Measurements from ENCODE around the gene DAB1.

The DAB1 gene

GRCh38 chr1:57020216-57020615 lies 403.6 kb downstream of the DAB1 start:
- no peak for TF ChIP-seq CTCF (conservative IDR thresholded peaks at IDR 0.05; ENCODE audit: low read length)
- no peak overlapping the region for H3K4me3 ChIP-seq (ENCODE audit: low read length)
- DNase-seq (ENCODE audit: low read depth): no peak

GRCh38 chr1:57019236-57019839 lies 404.5 kb downstream of the DAB1 start:
- DNase-seq (ENCODE audit: low read depth): no peak
- TF ChIP-seq CTCF (conservative IDR thresholded peaks at IDR 0.05; ENCODE audit: low read length): no peak
- H3K4me3 ChIP-seq (ENCODE audit: low read length): no peak overlapping the region

DNA sequence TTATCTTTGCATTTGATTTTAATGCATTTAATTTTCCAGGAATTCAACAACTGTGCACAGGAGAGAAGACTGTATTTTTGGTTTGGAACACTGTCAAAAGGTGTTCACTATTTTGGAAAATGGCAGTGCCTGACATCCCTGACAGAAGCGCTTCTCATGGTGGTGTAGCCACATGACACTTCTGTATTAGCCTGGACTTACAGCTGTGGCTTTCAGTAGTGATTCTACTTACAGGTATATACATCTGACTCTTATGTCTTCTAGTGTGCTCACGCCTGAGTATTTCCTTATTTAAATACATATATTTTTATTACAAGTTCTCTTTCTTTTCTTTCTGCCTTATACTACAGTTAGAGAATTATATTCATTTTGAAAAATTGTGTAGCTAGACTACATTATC lies 405.7 kb downstream of the DAB1 start:
- DNase-seq (ENCODE audit: low read depth): no peak
- TF ChIP-seq CTCF (conservative IDR thresholded peaks at IDR 0.05; ENCODE audit: low read length): no peak
- no peak overlapping the region for H3K4me3 ChIP-seq (ENCODE audit: low read length)

- no peak overlapping the region for H3K4me3 ChIP-seq (ENCODE audit: low read length)
- TF ChIP-seq CTCF (conservative IDR thresholded peaks at IDR 0.05; ENCODE audit: low read length): peak; percentile 38
- DNase-seq (ENCODE audit: low read depth): no peak
These were observed 406.1 kb downstream of the DAB1 start for GRCh38 chr1:57017717-57018116.

GRCh38 chr1:57017200-57017599 lies 406.7 kb downstream of the DAB1 start:
- DNase-seq (ENCODE audit: low read depth): peak; percentile 6
- no peak for TF ChIP-seq CTCF (conservative IDR thresholded peaks at IDR 0.05; ENCODE audit: low read length)
- no peak overlapping the region for H3K4me3 ChIP-seq (ENCODE audit: low read length)

DNA sequence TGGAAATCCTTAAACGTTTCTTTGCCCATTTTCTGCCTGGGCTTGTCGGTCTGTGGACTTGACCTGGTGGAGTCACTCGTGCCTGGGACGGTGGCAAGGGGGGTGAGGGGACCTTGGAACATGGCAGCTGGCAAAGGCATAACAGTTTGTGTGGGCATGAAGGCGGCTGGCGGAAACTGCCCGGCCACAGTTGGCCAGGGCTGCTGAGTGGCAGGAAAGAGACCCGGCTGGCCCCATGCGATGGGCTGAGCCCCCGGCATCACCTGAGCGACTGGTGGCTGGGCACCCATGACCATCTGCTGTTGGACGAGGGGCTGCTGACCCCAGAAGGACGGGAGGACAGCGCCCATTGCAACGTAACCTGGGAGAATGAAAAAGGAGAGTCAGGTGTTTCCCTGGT lies 408.8 kb downstream of the DAB1 start:
- H3K4me3 ChIP-seq (ENCODE audit: low read length): no peak overlapping the region
- no peak for TF ChIP-seq CTCF (conservative IDR thresholded peaks at IDR 0.05; ENCODE audit: low read length)
- no peak for DNase-seq (ENCODE audit: low read depth)

DNA sequence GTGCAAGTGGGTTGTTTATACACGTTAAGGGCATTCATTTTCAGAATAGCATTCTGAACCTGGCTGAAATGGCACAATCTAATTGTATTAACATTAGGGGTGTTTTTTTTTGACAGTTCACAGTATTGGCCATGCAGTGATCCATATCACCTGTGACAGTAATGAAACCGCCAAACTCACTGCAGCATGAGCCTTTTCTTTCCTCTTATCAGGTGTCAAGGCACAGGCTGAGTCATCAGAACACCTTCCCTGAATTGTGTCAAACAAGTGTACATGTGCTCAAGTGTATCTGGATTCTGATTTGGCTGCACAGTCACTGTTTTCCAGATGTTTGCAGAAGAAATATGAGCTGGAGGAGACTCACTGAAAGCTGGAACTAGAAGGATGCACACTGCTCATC lies 410.3 kb downstream of the DAB1 start:
- no peak for TF ChIP-seq CTCF (conservative IDR thresholded peaks at IDR 0.05; ENCODE audit: low read length)
- DNase-seq (ENCODE audit: low read depth): no peak
- H3K4me3 ChIP-seq (ENCODE audit: low read length): no peak overlapping the region

All from AG10803 (cell line).